HG02610 (cell line): ENCODE data around the gene VPS39.

Source experiments
- ATAC-seq: cut with Tn5 transposase; IDR thresholded peaks from one replicate; pipeline ENCODE4 v1.9.1; 2021; ENCODE audit warnings: mild to moderate bottlenecking, moderate library complexity; ENCODE audit not compliant: unreplicated experiment

VPS39 gene

GRCh38 chr15:42145546-42146455 is 62.3 kb downstream of the VPS39 start:
- ATAC-seq, result no peak

GRCh38 chr15:42144841-42145375 is 63.2 kb downstream of the VPS39 start:
- ATAC-seq, result no peak

GRCh38 chr15:42143866-42144625 is 64.1 kb downstream of the VPS39 start:
- no peak for ATAC-seq

GRCh38 chr15:42143356-42143755 is 64.7 kb downstream of the VPS39 start:
- no peak for ATAC-seq

- ATAC-seq, result no peak
Measured at GRCh38 chr15:42141795-42142667, 66.1 kb downstream of the VPS39 start.

- no peak for ATAC-seq
Measured at GRCh38 chr15:42141246-42141645, 66.9 kb downstream of the VPS39 start.

- no peak for ATAC-seq
Measured at GRCh38 chr15:42140383-42141070, 67.6 kb downstream of the VPS39 start.

- no peak for ATAC-seq
Measured at GRCh38 chr15:42139596-42139995, 68.5 kb downstream of the VPS39 start.

- ATAC-seq, result no peak
Measured at GRCh38 chr15:42138968-42139386, 69.1 kb downstream of the VPS39 start.

- no peak for ATAC-seq
Measured at GRCh38 chr15:42138411-42138810, 69.7 kb downstream of the VPS39 start.

- no peak for ATAC-seq
Measured at GRCh38 chr15:42137461-42138261, 70.4 kb downstream of the VPS39 start.

GRCh38 chr15:42136513-42136912 is 71.6 kb downstream of the VPS39 start:
- no peak for ATAC-seq

GRCh38 chr15:42135351-42135750 is 72.8 kb downstream of the VPS39 start:
- ATAC-seq, result no peak

- ATAC-seq, result no peak
Measured at GRCh38 chr15:42134617-42135245, 73.4 kb downstream of the VPS39 start.

- no peak for ATAC-seq
Measured at GRCh38 chr15:42133886-42134502, 74.1 kb downstream of the VPS39 start.

- ATAC-seq, result no peak
Measured at GRCh38 chr15:42133356-42133755, 74.7 kb downstream of the VPS39 start.

- ATAC-seq, result no peak
Measured at GRCh38 chr15:42131826-42132806, 76.0 kb downstream of the VPS39 start.
